Neuronal stem cell (in vitro differentiated cells): ENCODE measurements around the gene RECK.
A peak's percentile ranks its signal among the peaks of the same experiment; 100 is the strongest.

Source experiments
- DNase-seq: peaks from one replicate; pipeline ENCODE4 v3.0.0-alpha.2; 2013; ENCODE audit warnings: low spot score
- H2AFZ ChIP-seq: one replicate; pipeline ENCODE4 v1.6.1; 2013; ENCODE audit warnings: mild to moderate bottlenecking, low read length, inconsistent platforms
- H2AK5ac ChIP-seq: 2 replicates; pipeline ENCODE4 v1.6.1; 2013; ENCODE audit warnings: low read depth, mild to moderate bottlenecking, inconsistent platforms, low read length, moderate library complexity, mixed read lengths
- H2BK120ac ChIP-seq: 2 replicates; pipeline ENCODE4 v1.6.1; 2013; ENCODE audit warnings: low read depth, mild to moderate bottlenecking, inconsistent platforms, low read length, moderate library complexity, mixed read lengths
- H2BK12ac ChIP-seq: one replicate; pipeline ENCODE4 v1.6.1; 2013; ENCODE audit warnings: low read length, inconsistent platforms
- H2BK15ac ChIP-seq: 2 replicates; pipeline ENCODE4 v1.6.1; 2013; ENCODE audit warnings: mild to moderate bottlenecking, low read length, inconsistent platforms, mixed read lengths
- H2BK5ac ChIP-seq: one replicate; pipeline ENCODE4 v1.6.1; 2013; ENCODE audit warnings: inconsistent platforms, mild to moderate bottlenecking, low read length, moderate library complexity
- H3K14ac ChIP-seq: one replicate; pipeline ENCODE4 v1.6.1; 2013; ENCODE audit warnings: low read length, inconsistent platforms
- H3K18ac ChIP-seq: 2 replicates; pipeline ENCODE4 v1.6.1; 2013; ENCODE audit warnings: low read length, inconsistent platforms
- H3K23ac ChIP-seq: 2 replicates; pipeline ENCODE4 v1.6.1; 2013; ENCODE audit warnings: low read depth, mild to moderate bottlenecking, mixed read lengths, low read length, inconsistent platforms; ENCODE audit not compliant: poor library complexity
- H3K27ac ChIP-seq: replicated peaks from 3 replicates; pipeline ENCODE4 v1.5.1; 2013; ENCODE audit warnings: low read length, inconsistent platforms
- H3K27me3 ChIP-seq, 3 experiments: 2 replicates each; pipeline ENCODE4 v1.6.1; 2013; ENCODE audit warnings: low read length in 3 of 3, mild to moderate bottlenecking in 2 of 3, inconsistent platforms in 1 of 3, low read depth in 1 of 3, mixed read lengths in 1 of 3, moderate library complexity in 1 of 3; ENCODE audit not compliant: control insufficient read depth in 3 of 3, insufficient read depth in 3 of 3
- H3K36me3 ChIP-seq, 2 donors: replicated peaks in 1 of 2; 2 replicates each; pipeline ENCODE4 v1.6.1; 2013; ENCODE audit warnings: low read length in 2 of 2; ENCODE audit not compliant: control insufficient read depth in 2 of 2, insufficient read depth in 2 of 2
- H3K4ac ChIP-seq: 2 replicates; pipeline ENCODE4 v1.6.1; 2013; ENCODE audit warnings: inconsistent platforms, mild to moderate bottlenecking, low read length, moderate library complexity
- H3K4me1 ChIP-seq, 2 donors: 1 replicate in 1 of 2; 2 replicates in 1 of 2; pipeline ENCODE4 v1.6.1; 2013; ENCODE audit warnings: low read length in 2 of 2, low read depth in 1 of 2; ENCODE audit not compliant: control insufficient read depth in 2 of 2, insufficient read depth in 1 of 2
- H3K4me2 ChIP-seq: one replicate; pipeline ENCODE4 v1.6.1; 2013; ENCODE audit warnings: mild to moderate bottlenecking, low read length, inconsistent platforms; ENCODE audit not compliant: insufficient read depth, poor library complexity, severe bottlenecking
- H3K4me3 ChIP-seq, 2 donors: 2 replicates each; pipeline ENCODE4 v1.5.1; 2013; ENCODE audit warnings: low read length in 2 of 2, mild to moderate bottlenecking in 2 of 2, inconsistent platforms in 1 of 2, moderate library complexity in 1 of 2
- H3K79me1 ChIP-seq: one replicate; pipeline ENCODE4 v1.6.1; 2013; ENCODE audit warnings: low read depth, mild to moderate bottlenecking, inconsistent platforms, low read length, moderate library complexity
- H3K9ac ChIP-seq: one replicate; pipeline ENCODE4 v1.6.1; 2013; ENCODE audit warnings: mild to moderate bottlenecking, low read depth, low read length, inconsistent platforms; ENCODE audit not compliant: poor library complexity
- H3K9me3 ChIP-seq, 2 donors: replicated peaks in 1 of 2; 2 replicates each; pipeline versions ENCODE3 to v1.6.1; 2013; ENCODE audit warnings: low read length in 2 of 2, mild to moderate bottlenecking in 2 of 2, inconsistent platforms in 1 of 2, low read depth in 1 of 2, mixed read lengths in 1 of 2, moderate library complexity in 1 of 2; ENCODE audit not compliant: control insufficient read depth in 2 of 2, insufficient read depth in 1 of 2
- H4K8ac ChIP-seq: one replicate; pipeline ENCODE4 v1.6.1; 2013; ENCODE audit warnings: low read depth, mild to moderate bottlenecking, inconsistent platforms, low read length, moderate library complexity
- H4K91ac ChIP-seq: one replicate; pipeline ENCODE4 v1.6.1; 2013; ENCODE audit warnings: low read length, low read depth, mild to moderate bottlenecking, inconsistent platforms; ENCODE audit not compliant: poor library complexity
- WGBS, 2 donors: extraction: QIAGEN DNeasy Blood & Tissue Kit; methylation state at CpG; one replicate each; pipeline ENCODE4 v1.1.7; 2013; ENCODE audit warnings: missing lambda C conversion rate in 2 of 2, mixed read lengths in 1 of 2; ENCODE audit not compliant: insufficient read length in 2 of 2, insufficient replicate concordance in 1 of 2; ENCODE audit errors: extremely low coverage in 2 of 2; 5-methylcytosine and 5-hydroxymethylcytosine counted together

The RECK gene

DNA sequence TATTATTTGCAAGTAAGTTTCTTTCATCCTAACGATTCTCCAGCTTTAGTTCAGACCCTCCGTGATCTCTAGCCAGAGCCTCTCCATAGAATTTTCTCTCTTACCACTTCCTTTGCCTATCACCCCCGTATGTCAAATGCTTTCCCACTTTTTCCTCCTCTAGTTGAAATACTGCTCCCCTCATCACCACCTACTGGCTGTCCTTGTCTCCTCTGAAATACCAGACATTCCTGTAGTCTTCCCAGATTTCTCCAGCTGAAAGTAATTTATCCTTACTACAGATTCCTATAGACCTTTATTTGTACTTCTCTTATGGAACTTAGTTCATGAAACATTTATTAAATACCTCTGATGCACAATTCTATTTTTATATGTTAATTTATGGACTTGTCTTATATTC, 63.8 kb downstream of the RECK start:
- H4K91ac ChIP-seq = no peak overlapping the region
- H3K79me1 ChIP-seq = no peaks in the 10 kb centered on the region
- H3K4ac ChIP-seq = no peak overlapping the region
- H3K4me1 ChIP-seq = peaks cover 0 to 2% of the 10 kb centered on the region in 2 donors
- no peak overlapping the region for H3K4me2 ChIP-seq
- H3K14ac ChIP-seq = no peak overlapping the region
- H3K9me3 ChIP-seq = no peaks in the 10 kb centered on the region
- no peak overlapping the region for H2BK12ac ChIP-seq
- peaks cover 1 to 16% of the 10 kb centered on the region in 2 donors for H3K36me3 ChIP-seq
- WGBS, 2 donors = no CpG with 5 or more reads among the region's 3 CpGs
- H2BK120ac ChIP-seq = no peak overlapping the region
- H3K27ac ChIP-seq = no peak overlapping the region
- H2BK15ac ChIP-seq = no peak overlapping the region
- no peak overlapping the region for H3K9ac ChIP-seq
- no peak overlapping the region for H3K23ac ChIP-seq
- no peak overlapping the region for H2BK5ac ChIP-seq
- peak; percentile 12 for DNase-seq
- no peak overlapping the region for H3K18ac ChIP-seq
- no peaks in the 10 kb centered on the region for H3K27me3 ChIP-seq
- no peak overlapping the region for H2AFZ ChIP-seq
- no peak overlapping the region for H4K8ac ChIP-seq
- no peak overlapping the region for H2AK5ac ChIP-seq
- no peak overlapping the region for H3K4me3 ChIP-seq

DNA sequence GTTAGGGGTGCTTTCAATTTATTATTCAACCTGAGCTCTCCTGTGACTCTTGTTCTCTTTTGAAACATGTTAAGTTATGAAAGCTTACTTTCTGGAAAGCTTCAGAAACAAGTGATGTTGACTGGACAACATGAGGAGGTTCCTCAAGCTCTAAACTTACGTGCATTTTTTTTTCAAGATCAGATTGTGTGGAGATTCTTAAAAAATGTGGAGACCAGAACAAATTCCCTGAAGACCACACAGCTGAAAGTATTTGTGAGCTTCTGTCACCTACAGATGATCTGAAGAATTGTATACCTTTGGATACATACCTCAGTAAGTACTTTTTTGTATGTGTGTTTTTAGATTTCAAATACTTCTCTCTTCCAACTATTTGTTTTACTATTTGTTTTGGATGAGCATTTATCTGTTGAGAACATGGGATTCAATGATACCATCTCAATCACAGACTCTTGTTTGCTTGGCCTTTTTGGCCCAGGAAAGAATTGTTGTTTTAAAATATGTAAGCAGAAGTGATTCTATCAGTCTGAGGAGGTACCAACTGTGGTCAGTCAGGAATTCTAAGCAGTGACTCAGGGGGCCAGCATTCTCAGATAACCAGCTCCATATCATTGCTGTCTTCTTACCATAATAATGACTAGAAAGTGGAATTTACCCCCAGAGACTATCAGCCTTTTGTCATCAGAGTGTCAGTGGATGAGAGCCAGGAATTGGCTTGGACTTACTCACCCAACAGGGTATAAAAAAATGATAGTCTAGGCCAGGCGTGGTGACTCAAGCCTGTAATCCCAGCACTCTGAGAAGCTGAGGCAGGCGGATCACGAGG, 65.4 kb downstream of the RECK start:
- Histone ChIP-seq H2BK5ac (no peak overlapping the region), H3K9ac (no peak overlapping the region), H2AFZ (no peak overlapping the region), H3K4me2 (no peak overlapping the region), H2BK120ac (no peak overlapping the region), H3K79me1 (no peaks in the 10 kb centered on the region), H4K91ac (no peak overlapping the region), H3K18ac (no peak overlapping the region), H2BK15ac (no peak overlapping the region), H3K27ac (no peak overlapping the region), H2AK5ac (no peak overlapping the region), H3K4me3 (no peak overlapping the region), H3K4ac (no peak overlapping the region), H3K9me3 (no peaks in the 10 kb centered on the region), H3K4me1 (peaks cover 0 to 2% of the 10 kb centered on the region in 2 donors), H3K23ac (no peak overlapping the region), H2BK12ac (no peak overlapping the region), H3K36me3 (peaks cover 1 to 18% of the 10 kb centered on the region in 2 donors), H4K8ac (no peak overlapping the region), H3K27me3 (no peaks in the 10 kb centered on the region), H3K14ac (no peak overlapping the region)
- no CpG with 5 or more reads among the region's 4 CpGs for WGBS, 2 donors
- no peak for DNase-seq

DNA sequence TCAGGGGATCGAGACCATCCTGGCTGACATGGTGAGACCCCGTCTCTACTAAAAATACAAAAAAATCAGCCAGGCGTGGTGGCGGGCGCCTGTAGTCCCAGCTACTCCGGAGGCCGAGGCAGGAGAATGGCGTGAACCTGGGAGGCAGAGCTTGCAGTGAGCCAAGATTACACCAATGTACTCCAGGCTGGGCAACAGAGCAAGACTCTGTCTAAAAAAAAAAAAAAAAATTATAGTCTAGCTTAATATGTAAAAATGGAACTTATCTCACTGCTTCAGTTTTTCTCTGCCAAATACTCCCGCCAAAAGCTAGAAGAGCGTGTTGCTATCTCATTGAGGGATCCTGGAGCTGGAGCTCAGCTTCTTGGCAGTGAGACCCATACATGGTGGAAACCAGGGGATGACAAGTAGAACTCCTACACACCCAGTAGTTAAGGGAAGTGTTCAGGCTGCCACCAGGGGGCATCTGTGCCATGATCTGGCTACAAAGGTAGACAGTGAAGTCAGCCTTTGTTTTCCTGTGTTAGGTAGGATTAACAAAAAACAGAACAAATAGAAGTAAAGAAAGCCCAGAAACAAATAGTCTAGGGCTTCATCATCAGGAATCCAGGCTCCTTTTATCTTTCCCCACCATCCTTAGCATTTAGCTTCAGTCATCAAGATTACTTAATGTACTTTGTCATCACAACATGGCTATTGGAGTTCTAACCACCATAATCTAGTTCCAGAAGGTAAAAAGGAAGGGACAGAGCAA, 66.2 kb downstream of the RECK start:
- no peaks in the 10 kb centered on the region for H3K9me3 ChIP-seq
- no peaks in the 10 kb centered on the region for H3K79me1 ChIP-seq
- no peak overlapping the region for H3K9ac ChIP-seq
- H2AFZ ChIP-seq = no peak overlapping the region
- DNase-seq = peak; percentile 56
- H3K4me1 ChIP-seq = peaks cover 0 to 2% of the 10 kb centered on the region in 2 donors
- H2BK120ac ChIP-seq = no peak overlapping the region
- H3K14ac ChIP-seq = no peak overlapping the region
- no peak overlapping the region for H2BK5ac ChIP-seq
- WGBS, 2 donors = no CpG with 5 or more reads among the region's 10 CpGs
- no peak overlapping the region for H4K91ac ChIP-seq
- no peak overlapping the region for H3K4ac ChIP-seq
- no peak overlapping the region for H3K4me2 ChIP-seq
- H3K23ac ChIP-seq = no peak overlapping the region
- H2AK5ac ChIP-seq = no peak overlapping the region
- H2BK12ac ChIP-seq = no peak overlapping the region
- H3K18ac ChIP-seq = no peak overlapping the region
- H3K27me3 ChIP-seq = no peaks in the 10 kb centered on the region
- H4K8ac ChIP-seq = no peak overlapping the region
- no peak overlapping the region for H3K4me3 ChIP-seq
- peaks cover 1 to 23% of the 10 kb centered on the region in 2 donors for H3K36me3 ChIP-seq
- no peak overlapping the region for H3K27ac ChIP-seq
- H2BK15ac ChIP-seq = no peak overlapping the region

DNA sequence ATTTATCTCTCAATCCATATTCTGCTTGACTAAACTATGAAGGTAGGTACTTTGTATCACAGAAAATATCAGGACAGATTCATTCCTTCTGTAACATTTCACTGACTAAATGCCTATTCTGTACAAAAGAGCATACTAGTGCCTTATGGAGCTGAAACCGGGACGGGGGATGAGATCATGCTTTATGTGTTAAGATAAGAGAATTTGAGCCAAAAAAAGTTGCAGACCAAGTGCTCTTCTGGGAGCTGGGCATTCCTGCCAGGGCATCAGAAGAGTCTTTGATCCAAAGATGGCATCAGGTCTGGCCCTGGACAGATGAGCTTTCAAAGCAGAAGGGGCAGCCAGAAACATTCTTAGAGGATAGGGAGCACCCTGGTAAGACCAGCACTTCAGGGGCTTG, 72.4 kb downstream of the RECK start:
- WGBS, 2 donors = no CpG with 5 or more reads among the region's 2 CpGs
- no peaks in the 10 kb centered on the region for H3K27me3 ChIP-seq
- no peak overlapping the region for H3K4me3 ChIP-seq
- H2BK5ac ChIP-seq = no peak overlapping the region
- H2BK12ac ChIP-seq = no peak overlapping the region
- no peak overlapping the region for H4K8ac ChIP-seq
- no peak overlapping the region for H4K91ac ChIP-seq
- H3K14ac ChIP-seq = no peak overlapping the region
- no peak overlapping the region for H2BK15ac ChIP-seq
- no peak overlapping the region for H3K9ac ChIP-seq
- H3K23ac ChIP-seq = no peak overlapping the region
- H3K18ac ChIP-seq = no peak overlapping the region
- H3K9me3 ChIP-seq = no peaks in the 10 kb centered on the region
- H2AK5ac ChIP-seq = no peak overlapping the region
- H3K27ac ChIP-seq = no peak overlapping the region
- no peak overlapping the region for H3K4ac ChIP-seq
- no peak for DNase-seq
- H2AFZ ChIP-seq = no peak overlapping the region
- no peak overlapping the region for H2BK120ac ChIP-seq
- peaks cover 5 to 7% of the 10 kb centered on the region in 2 donors for H3K4me1 ChIP-seq
- H3K4me2 ChIP-seq = no peak overlapping the region
- H3K36me3 ChIP-seq = peaks cover 1 to 39% of the 10 kb centered on the region in 2 donors
- no peaks in the 10 kb centered on the region for H3K79me1 ChIP-seq
